IPS-NIHi11 (cell line): ENCODE data around the gene HIVEP2.

Experiments
- DNase-seq: peaks from one replicate; pipeline ENCODE4 v3.0.0; 2012; ENCODE audit warnings: mixed read lengths, low spot score

The HIVEP2 gene

GRCh38 chr6:142816486-142816885 is 128.5 kb downstream of the HIVEP2 start:
- DNase-seq, result no peak

- DNase-seq, result no peak
Measured at GRCh38 chr6:142816031-142816430, 128.9 kb downstream of the HIVEP2 start.

DNA sequence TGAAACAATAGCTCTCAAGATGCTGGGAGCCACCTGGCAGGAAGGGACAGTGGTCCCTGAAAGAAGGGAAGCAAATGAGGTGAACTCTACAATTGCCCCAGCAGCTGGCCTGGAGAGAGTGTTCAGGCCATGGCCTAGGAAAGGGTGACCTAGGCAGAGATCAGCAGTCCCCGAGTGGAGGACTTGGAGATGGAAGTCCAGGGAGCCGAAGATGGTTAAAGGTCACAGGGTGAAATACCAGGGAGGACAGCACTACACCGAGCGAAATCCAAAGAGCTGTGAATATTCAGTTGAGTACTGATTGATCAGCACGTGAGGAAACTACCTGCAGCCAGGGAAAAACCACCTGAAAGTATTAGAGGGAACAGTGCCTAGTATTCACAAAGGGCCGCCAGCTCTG is 133.1 kb downstream of the HIVEP2 start:
- DNase-seq, result no peak

GRCh38 chr6:142810952-142811514 is 133.9 kb downstream of the HIVEP2 start:
- DNase-seq, result no peak

DNA sequence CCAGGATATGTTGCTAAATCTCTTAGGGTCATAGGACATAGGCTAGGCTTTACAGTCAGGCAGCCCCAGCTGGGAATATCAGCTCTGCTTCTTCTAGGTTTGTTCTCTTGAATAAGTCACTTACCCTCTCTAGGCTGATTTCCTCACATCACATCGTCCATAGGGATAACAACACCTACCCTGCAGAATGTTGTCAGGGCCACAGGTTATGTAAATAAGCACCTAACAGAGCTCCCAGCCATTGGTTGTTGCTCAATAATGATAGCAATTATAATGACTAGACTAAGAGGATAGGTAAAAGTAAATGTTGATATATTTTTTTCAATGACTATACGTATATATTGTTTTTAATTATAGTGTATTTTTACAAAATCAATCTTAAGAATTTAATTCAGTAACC is 135.0 kb downstream of the HIVEP2 start:
- DNase-seq, result no peak

DNA sequence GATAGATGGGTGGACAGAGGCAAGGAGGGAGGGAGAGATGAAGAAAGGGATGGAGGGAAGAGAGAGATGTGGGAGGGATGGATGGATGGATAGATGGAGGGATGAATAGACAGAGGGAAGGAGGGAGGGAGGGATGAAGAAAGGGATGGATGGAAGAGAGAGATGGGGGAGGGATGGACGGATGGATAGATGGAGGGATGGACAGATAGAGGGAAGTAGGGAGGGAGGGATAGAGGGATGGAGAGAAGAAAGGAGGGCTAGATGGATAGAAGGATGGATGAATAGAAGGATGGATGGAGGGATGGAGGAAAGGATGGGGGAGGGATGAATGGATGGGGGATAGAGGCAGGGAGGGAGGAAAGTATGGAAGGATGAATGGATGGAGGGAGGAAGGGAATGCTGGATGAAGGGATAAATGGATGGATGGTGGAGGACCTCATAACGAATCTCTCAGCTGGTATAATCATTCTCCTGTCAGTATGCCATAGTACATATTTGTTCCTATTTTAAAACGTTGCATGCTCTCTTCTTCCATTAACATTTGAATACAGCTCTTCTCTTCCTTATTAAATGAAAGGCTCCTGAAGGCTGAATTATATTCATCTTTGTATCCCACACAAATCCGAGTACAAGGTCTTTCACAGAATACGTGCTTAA is 136.4 kb downstream of the HIVEP2 start:
- DNase-seq, result no peak

- DNase-seq, result no peak
Measured at GRCh38 chr6:142805042-142805441, 139.9 kb downstream of the HIVEP2 start.

- DNase-seq, result no peak
Measured at GRCh38 chr6:142804490-142804889, 140.5 kb downstream of the HIVEP2 start.

DNA sequence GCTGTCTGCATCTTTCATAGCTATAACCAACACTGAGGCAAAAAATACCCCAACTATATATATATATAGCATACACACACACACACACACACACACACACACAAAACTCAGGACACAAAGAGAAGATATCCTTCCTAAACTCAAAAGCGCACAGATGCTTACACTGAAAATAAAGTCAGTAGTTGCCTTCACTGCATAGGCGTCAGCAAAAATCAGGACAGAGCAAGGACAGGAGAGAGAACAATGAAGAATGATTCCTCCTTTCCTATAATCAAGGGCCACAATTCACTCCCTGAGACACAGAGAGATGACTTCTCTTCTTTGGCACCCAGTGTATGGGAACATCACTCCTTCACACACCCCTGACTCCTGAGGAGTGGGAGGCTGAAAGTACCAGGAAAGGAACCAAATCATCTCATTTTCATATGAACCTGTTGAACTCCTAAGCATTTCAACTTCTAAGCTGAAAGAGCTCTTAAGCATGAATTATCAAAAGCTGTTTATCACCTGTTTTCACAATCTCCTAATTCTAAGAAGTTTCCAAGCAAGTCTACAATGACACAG is 141.4 kb downstream of the HIVEP2 start:
- no peak for DNase-seq

- DNase-seq, result no peak
Measured at GRCh38 chr6:142803032-142803431, 141.9 kb downstream of the HIVEP2 start.

- peak; percentile 38 for DNase-seq
Measured at GRCh38 chr6:142802124-142802523, 142.9 kb downstream of the HIVEP2 start.

GRCh38 chr6:142800240-142800639 is 144.7 kb downstream of the HIVEP2 start:
- DNase-seq, result no peak

- DNase-seq, result no peak
Measured at GRCh38 chr6:142799639-142800038, 145.3 kb downstream of the HIVEP2 start.

- no peak for DNase-seq
Measured at GRCh38 chr6:142797159-142797558, 147.8 kb downstream of the HIVEP2 start.

DNA sequence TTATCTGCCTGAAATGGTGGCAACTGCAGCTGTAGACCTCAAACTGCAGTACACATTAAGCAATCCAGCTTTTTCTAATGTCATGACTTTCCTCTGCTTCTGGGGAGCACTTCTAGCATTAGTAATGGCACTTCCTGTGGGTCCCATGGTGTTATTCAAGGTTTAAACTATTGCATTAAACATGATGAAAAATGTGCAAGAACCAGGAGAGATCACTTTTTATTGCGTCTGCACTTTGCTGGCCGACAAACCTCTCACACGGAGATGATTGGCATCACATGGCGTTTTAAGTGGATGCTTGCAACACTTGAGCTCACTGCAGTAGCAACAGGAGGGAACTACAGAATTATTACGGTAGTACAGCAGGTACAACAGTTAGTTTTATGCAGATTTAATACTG is 148.4 kb downstream of the HIVEP2 start:
- DNase-seq, result no peak

DNA sequence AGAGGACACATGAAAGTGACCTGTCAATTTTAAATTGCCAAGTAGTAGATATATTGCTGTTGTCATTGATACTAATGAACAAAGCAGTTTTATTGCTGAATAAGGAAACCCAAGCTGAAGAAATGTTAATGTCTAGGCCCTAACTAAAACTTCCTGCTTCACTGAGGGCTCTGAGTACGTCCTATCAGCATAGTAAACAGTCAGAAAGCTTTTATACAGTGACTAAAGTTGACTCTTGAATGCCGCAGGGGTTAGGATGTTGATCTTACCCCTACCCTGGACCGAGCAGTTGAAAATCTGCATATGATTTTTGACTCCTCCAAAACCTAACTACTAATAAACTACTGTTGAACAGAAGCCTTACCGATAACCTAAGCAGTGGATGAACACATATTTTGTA is 149.0 kb downstream of the HIVEP2 start:
- no peak for DNase-seq

DNA sequence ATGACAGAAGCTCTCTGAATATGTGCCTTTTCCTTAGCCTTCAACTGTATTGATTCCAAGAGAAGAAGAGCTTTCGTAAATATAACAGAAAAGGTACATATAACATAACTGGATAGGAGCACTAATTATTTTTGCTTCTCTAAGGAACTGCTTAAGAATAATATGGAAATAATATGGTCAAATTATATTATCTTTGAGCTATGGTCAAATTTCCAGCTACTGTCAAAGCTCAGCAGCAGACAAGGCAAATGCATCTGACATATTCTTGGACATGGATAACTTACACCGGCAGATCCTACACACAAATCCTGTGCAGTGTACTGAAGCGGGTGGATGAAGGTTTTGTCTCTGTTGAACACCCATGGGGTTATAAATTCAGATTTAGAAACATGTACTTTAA is 150.6 kb downstream of the HIVEP2 start:
- no peak for DNase-seq

- no peak for DNase-seq
Measured at GRCh38 chr6:142790257-142790656, 154.7 kb downstream of the HIVEP2 start.

DNA sequence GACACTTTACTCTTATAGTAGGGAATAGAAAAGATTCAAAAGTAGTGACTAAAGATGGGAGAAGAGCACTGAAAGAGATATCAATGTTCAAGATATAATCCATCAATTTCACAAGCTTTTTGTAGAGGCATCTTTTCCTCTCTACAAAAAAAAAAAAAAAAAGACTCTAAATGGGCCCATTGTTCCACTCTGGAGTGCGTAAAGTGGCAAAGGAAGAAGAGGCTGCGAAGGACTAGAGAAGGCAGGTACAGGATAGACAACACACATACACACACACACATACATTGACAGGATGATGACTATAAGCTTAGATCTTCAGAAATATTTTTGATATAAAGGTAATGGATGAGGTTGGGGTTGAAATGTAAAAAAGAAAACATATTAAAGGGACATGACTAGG is 157.6 kb downstream of the HIVEP2 start:
- no peak for DNase-seq

DNA sequence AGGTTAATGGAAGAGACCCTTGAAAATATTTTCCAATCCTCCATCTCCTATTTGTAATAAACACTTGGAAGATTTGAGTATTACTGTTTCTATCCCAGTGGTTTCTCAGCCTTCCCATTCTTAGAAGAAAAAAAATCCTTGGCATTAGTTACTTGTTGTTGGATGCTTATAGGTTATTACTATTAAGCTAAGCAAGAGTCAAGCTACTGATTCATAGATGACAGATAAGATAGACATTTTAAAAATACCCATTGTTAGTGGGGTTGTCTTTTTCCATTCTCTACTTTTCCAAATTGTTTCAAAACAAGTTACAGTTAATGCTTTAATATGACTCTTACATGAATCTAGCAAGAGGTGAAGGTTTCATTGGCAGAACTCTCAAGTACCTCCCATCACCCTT is 158.5 kb downstream of the HIVEP2 start:
- no peak for DNase-seq

GRCh38 chr6:142784344-142784743 is 160.6 kb downstream of the HIVEP2 start:
- no peak for DNase-seq

GRCh38 chr6:142783499-142783898 is 161.5 kb downstream of the HIVEP2 start:
- DNase-seq, result no peak

GRCh38 chr6:142781129-142781528 is 163.8 kb downstream of the HIVEP2 start:
- no peak for DNase-seq
